ENCODE measurements around the gene GAS1. TPM values are rescaled to one million over a fixed set of nuclear protein-coding genes. Genes with fewer than 3 reads are reported as not detected.

GAS1 gene
- total RNA-seq, result under 1 TPM; 0.48 to 0.53 TPM

GRCh38 chr9:86947146-86948073 is at the start of gene GAS1:
Gene GAS1, minus strand, starts transcription at chr9:86947506. Its CDS starts 727 bp downstream, at chr9:86946779.
- peak; percentile 87 to 88 for ATAC-seq

GRCh38 chr9:86994231-86994630 is 46.9 kb upstream of the GAS1 start:
- H3K36me3 Mint-ChIP-seq, result no peaks in the 10 kb centered on the region
- no peak for DNase-seq (ENCODE audit: low spot score)
- no peak overlapping the region for H3K27ac Mint-ChIP-seq
- H3K27me3 Mint-ChIP-seq, result peaks cover 26 to 27% of the 10 kb centered on the region in 2 donors
- no peak overlapping the region for H3K4me3 Mint-ChIP-seq
- H3K4me1 Mint-ChIP-seq (ENCODE audit: low read depth in 2 of 2), result no peaks in the 10 kb centered on the region
- ATAC-seq, result no peak
- no peaks in the 10 kb centered on the region for H3K9me3 Mint-ChIP-seq

More at GRCh38 chr9:86947146-86948073, at the start of gene GAS1:
- Mint-ChIP-seq H3K4me3 (peak within 1 kb of the TSS; percentile 82), H3K9me3 (no peaks in the 10 kb centered on the region), H3K27me3 (peaks cover 12 to 15% of the 10 kb centered on the region in 2 donors), H3K36me3 (peaks cover 9% of the 10 kb centered on the region), H3K27ac (peak within 1 kb of the TSS in 1 of 2 donors; percentile 60), H3K4me1 (ENCODE audit: low read depth in 2 of 2) (peaks cover 14 to 16% of the 10 kb centered on the region in 2 donors)
- peak; percentile 79 for DNase-seq (ENCODE audit: low spot score)

GRCh38 chr9:86993830-86994229 is 46.5 kb upstream of the GAS1 start:
- Mint-ChIP-seq H3K36me3 (no peaks in the 10 kb centered on the region), H3K4me1 (ENCODE audit: low read depth in 2 of 2) (no peaks in the 10 kb centered on the region), H3K9me3 (no peaks in the 10 kb centered on the region), H3K27ac (no peak overlapping the region), H3K27me3 (peaks cover 26 to 27% of the 10 kb centered on the region in 2 donors), H3K4me3 (no peak overlapping the region)
- DNase-seq (ENCODE audit: low spot score) (no peak), ATAC-seq (no peak)

- Mint-ChIP-seq H3K4me3 (no peak overlapping the region), H3K27me3 (peaks cover 33 to 36% of the 10 kb centered on the region in 2 donors), H3K9me3 (no peaks in the 10 kb centered on the region), H3K4me1 (ENCODE audit: low read depth in 2 of 2) (no peaks in the 10 kb centered on the region), H3K27ac (no peak overlapping the region), H3K36me3 (no peaks in the 10 kb centered on the region)
- no peak for DNase-seq (ENCODE audit: low spot score)
- ATAC-seq, result no peak
These were observed 43.8 kb upstream of the GAS1 start for GRCh38 chr9:86991077-86991476.

- H3K4me1 Mint-ChIP-seq (ENCODE audit: low read depth in 2 of 2), result no peaks in the 10 kb centered on the region
- peaks cover 30 to 36% of the 10 kb centered on the region in 2 donors for H3K27me3 Mint-ChIP-seq
- H3K4me3 Mint-ChIP-seq, result no peak overlapping the region
- no peaks in the 10 kb centered on the region for H3K9me3 Mint-ChIP-seq
- no peaks in the 10 kb centered on the region for H3K36me3 Mint-ChIP-seq
- ATAC-seq (no peak), DNase-seq (ENCODE audit: low spot score) (no peak)
- no peak overlapping the region for H3K27ac Mint-ChIP-seq
These were observed 43.0 kb upstream of the GAS1 start for GRCh38 chr9:86990290-86990689.

- Mint-ChIP-seq H3K27ac (no peak overlapping the region), H3K4me1 (ENCODE audit: low read depth in 2 of 2) (no peaks in the 10 kb centered on the region), H3K4me3 (no peak overlapping the region), H3K36me3 (no peaks in the 10 kb centered on the region), H3K27me3 (peaks cover 28 to 37% of the 10 kb centered on the region in 2 donors), H3K9me3 (no peaks in the 10 kb centered on the region)
- DNase-seq (ENCODE audit: low spot score), result no peak
- ATAC-seq, result no peak
These were observed 40.6 kb upstream of the GAS1 start for GRCh38 chr9:86987900-86988299.

GRCh38 chr9:86985132-86985647 is 37.9 kb upstream of the GAS1 start:
- DNase-seq (ENCODE audit: low spot score), result no peak
- Mint-ChIP-seq H3K36me3 (no peaks in the 10 kb centered on the region), H3K27ac (no peak overlapping the region), H3K4me3 (no peak overlapping the region), H3K27me3 (peaks cover 27 to 47% of the 10 kb centered on the region in 2 donors), H3K9me3 (no peaks in the 10 kb centered on the region), H3K4me1 (ENCODE audit: low read depth in 2 of 2) (no peaks in the 10 kb centered on the region)
- no peak for ATAC-seq

- H3K4me1 Mint-ChIP-seq (ENCODE audit: low read depth in 2 of 2), result no peaks in the 10 kb centered on the region
- ATAC-seq (no peak), DNase-seq (ENCODE audit: low spot score) (no peak)
- H3K27ac Mint-ChIP-seq, result no peak overlapping the region
- H3K4me3 Mint-ChIP-seq, result no peak overlapping the region
- no peaks in the 10 kb centered on the region for H3K36me3 Mint-ChIP-seq
- H3K9me3 Mint-ChIP-seq, result no peaks in the 10 kb centered on the region
- H3K27me3 Mint-ChIP-seq, result peaks cover 31 to 47% of the 10 kb centered on the region in 2 donors
These were observed 36.4 kb upstream of the GAS1 start for GRCh38 chr9:86983620-86984259.

GRCh38 chr9:86983249-86983619 is 35.9 kb upstream of the GAS1 start:
- H3K27ac Mint-ChIP-seq, result no peak overlapping the region
- H3K27me3 Mint-ChIP-seq, result peaks cover 31 to 52% of the 10 kb centered on the region in 2 donors
- H3K9me3 Mint-ChIP-seq, result no peaks in the 10 kb centered on the region
- H3K36me3 Mint-ChIP-seq, result no peaks in the 10 kb centered on the region
- ATAC-seq (no peak), DNase-seq (ENCODE audit: low spot score) (no peak)
- no peaks in the 10 kb centered on the region for H3K4me1 Mint-ChIP-seq (ENCODE audit: low read depth in 2 of 2)
- H3K4me3 Mint-ChIP-seq, result no peak overlapping the region

GRCh38 chr9:86980802-86981201 is 33.5 kb upstream of the GAS1 start:
- no peak for ATAC-seq
- Mint-ChIP-seq H3K4me3 (no peak overlapping the region), H3K36me3 (no peaks in the 10 kb centered on the region), H3K27me3 (peaks cover 28 to 46% of the 10 kb centered on the region in 2 donors), H3K4me1 (ENCODE audit: low read depth in 2 of 2) (no peaks in the 10 kb centered on the region), H3K27ac (no peak overlapping the region), H3K9me3 (no peaks in the 10 kb centered on the region)
- DNase-seq (ENCODE audit: low spot score), result no peak

GRCh38 chr9:86979657-86980056 is 32.4 kb upstream of the GAS1 start:
- ATAC-seq (no peak), DNase-seq (ENCODE audit: low spot score) (no peak)
- Mint-ChIP-seq H3K27ac (no peak overlapping the region), H3K36me3 (no peaks in the 10 kb centered on the region), H3K9me3 (no peaks in the 10 kb centered on the region), H3K4me3 (no peak overlapping the region), H3K4me1 (ENCODE audit: low read depth in 2 of 2) (no peaks in the 10 kb centered on the region), H3K27me3 (peaks cover 26 to 40% of the 10 kb centered on the region in 2 donors)

- no peaks in the 10 kb centered on the region for H3K4me1 Mint-ChIP-seq (ENCODE audit: low read depth in 2 of 2)
- DNase-seq (ENCODE audit: low spot score) (no peak), ATAC-seq (no peak)
- no peak overlapping the region for H3K4me3 Mint-ChIP-seq
- H3K9me3 Mint-ChIP-seq, result no peaks in the 10 kb centered on the region
- peaks cover 27 to 43% of the 10 kb centered on the region in 2 donors for H3K27me3 Mint-ChIP-seq
- no peaks in the 10 kb centered on the region for H3K36me3 Mint-ChIP-seq
- H3K27ac Mint-ChIP-seq, result no peak overlapping the region
These were observed 31.7 kb upstream of the GAS1 start for GRCh38 chr9:86978922-86979474.

- no peak overlapping the region for H3K4me3 Mint-ChIP-seq
These were observed 31.1 kb upstream of the GAS1 start for GRCh38 chr9:86978413-86978812.

More at GRCh38 chr9:86978413-86978812, 31.1 kb upstream of the GAS1 start:
- H3K4me1 Mint-ChIP-seq (ENCODE audit: low read depth in 2 of 2), result no peaks in the 10 kb centered on the region
- no peaks in the 10 kb centered on the region for H3K36me3 Mint-ChIP-seq
- DNase-seq (ENCODE audit: low spot score), result no peak
- H3K27ac Mint-ChIP-seq, result no peak overlapping the region
- no peak for ATAC-seq
- H3K27me3 Mint-ChIP-seq, result peaks cover 28 to 45% of the 10 kb centered on the region in 2 donors
- H3K9me3 Mint-ChIP-seq, result no peaks in the 10 kb centered on the region
